Ureter (tissue), 1 donor: ENCODE results near the gene SLC16A13. TPM values are rescaled to one million over a fixed set of nuclear protein-coding genes. Genes with fewer than 3 reads are reported as not detected.

Experiments
- DNase-seq: peaks from one replicate; pipeline ENCODE4 v3.0.0-alpha.2; 2020; ENCODE audit warnings: low spot score
- total RNA-seq: library from RNA; stranded (reverse); gene quantifications from one replicate; pipeline ENCODE4 v1.2.4, GENCODE V29; 2023
- donor health status: DM: yes; HTN: yes; CAD: no.

The SLC16A13 gene
- total RNA-seq, 1 donor from 2014 or later = 6.7 TPM

- DNase-seq = peak; percentile 97
Measured at GRCh38 chr17:7014261-7014994, 21.4 kb upstream of the SLC16A13 start.

- DNase-seq = peak; percentile 62
Measured at GRCh38 chr17:7014995-7015958, 20.5 kb upstream of the SLC16A13 start.

- DNase-seq = no peak
Measured at GRCh38 chr17:7016418-7016817, 19.4 kb upstream of the SLC16A13 start.

- no peak for DNase-seq
Measured at GRCh38 chr17:7016886-7017826, 18.7 kb upstream of the SLC16A13 start.

GRCh38 chr17:7017827-7018200 is 18.0 kb upstream of the SLC16A13 start:
- no peak for DNase-seq

- peak; percentile 48 for DNase-seq
Measured at GRCh38 chr17:7018331-7018964, 17.4 kb upstream of the SLC16A13 start.

- peak; percentile 44 for DNase-seq
Measured at GRCh38 chr17:7019367-7019766, 16.4 kb upstream of the SLC16A13 start.

GRCh38 chr17:7019839-7020519 is 15.8 kb upstream of the SLC16A13 start:
- peak; percentile 67 for DNase-seq

- no peak for DNase-seq
Measured at GRCh38 chr17:7020894-7021664, 14.7 kb upstream of the SLC16A13 start.

GRCh38 chr17:7021993-7022778 is 13.6 kb upstream of the SLC16A13 start:
- DNase-seq = peak; percentile 75

- DNase-seq = no peak
Measured at GRCh38 chr17:7022781-7023571, 12.8 kb upstream of the SLC16A13 start, which contains the start of gene BCL6B. TSS of gene BCL6B (plus strand) at chr17:7023050. CDS start at chr17:7023672, 622 bp downstream.

GRCh38 chr17:7023576-7024401 is 12.0 kb upstream of the SLC16A13 start:
- DNase-seq = peak; percentile 91

GRCh38 chr17:7024402-7024785 is 11.4 kb upstream of the SLC16A13 start:
- peak; percentile 51 for DNase-seq

GRCh38 chr17:7025245-7025644 is 10.6 kb upstream of the SLC16A13 start:
- DNase-seq = no peak

- no peak for DNase-seq
Measured at GRCh38 chr17:7026471-7027115, 9.2 kb upstream of the SLC16A13 start.

- no peak for DNase-seq
Measured at GRCh38 chr17:7027335-7027734, 8.5 kb upstream of the SLC16A13 start.

- DNase-seq = no peak
Measured at GRCh38 chr17:7029096-7029495, 6.7 kb upstream of the SLC16A13 start.
